Endothelial cell (in vitro differentiated cells): ENCODE measurements around the gene MYBPC3. TPM values are rescaled to one million over a fixed set of nuclear protein-coding genes. Genes with fewer than 3 reads are reported as not detected.

Experiments
- DNase-seq: peaks from one replicate; pipeline ENCODE4 v3.0.0; 2021; ENCODE audit warnings: low spot score
- H3K27ac Mint-ChIP-seq: one replicate; pipeline ENCODE4 v1.8.0; 2021; ENCODE audit warnings: mixed read lengths, inconsistent platforms; ENCODE audit not compliant: unreplicated experiment
- H3K27me3 Mint-ChIP-seq: one replicate; pipeline ENCODE4 v1.8.0; 2021; ENCODE audit warnings: mild to moderate bottlenecking, moderate library complexity, mixed read lengths, inconsistent platforms; ENCODE audit not compliant: unreplicated experiment
- H3K36me3 Mint-ChIP-seq: one replicate; pipeline ENCODE4 v1.8.0; 2021; ENCODE audit warnings: mild to moderate bottlenecking, low read depth, mixed read lengths, inconsistent platforms; ENCODE audit not compliant: unreplicated experiment
- H3K4me1 Mint-ChIP-seq: one replicate; pipeline ENCODE4 v1.8.0; 2021; ENCODE audit warnings: mild to moderate bottlenecking, mixed read lengths, inconsistent platforms; ENCODE audit not compliant: unreplicated experiment
- H3K4me3 Mint-ChIP-seq: one replicate; pipeline ENCODE4 v1.8.0; 2021; ENCODE audit warnings: mild to moderate bottlenecking, mixed read lengths, inconsistent platforms; ENCODE audit not compliant: unreplicated experiment
- H3K9me3 Mint-ChIP-seq: one replicate; pipeline ENCODE4 v1.8.0; 2021; ENCODE audit warnings: mixed read lengths, inconsistent platforms; ENCODE audit not compliant: unreplicated experiment
- CTCF ChIP-seq: fragments of 200-600 bp; sonication (generic); IDR thresholded peaks from one replicate; pipeline ENCODE4 v1.5.0; 2021; ENCODE audit warnings: antibody characterized with exemption; ENCODE audit not compliant: unreplicated experiment
- total RNA-seq: library from RNA; stranded (reverse); fragmentation: NEBNext Ultra II Directional; extraction: Animal tissue kit (Norgen Biotek cat#: 25700); gene quantifications from one replicate; pipeline ENCODE4 v1.2.1, GENCODE V29; 2021; ENCODE audit not compliant: unreplicated experiment

MYBPC3 gene
- total RNA-seq, 1 donor from 2014 or later, result not detected

GRCh38 chr11:47327949-47328348, 24.6 kb downstream of the MYBPC3 start:
- peak overlapping the region; percentile 76 for H3K27ac Mint-ChIP-seq
- no peak overlapping the region for H3K4me3 Mint-ChIP-seq
- H3K4me1 Mint-ChIP-seq, result peaks cover 20% of the 10 kb centered on the region
- no peak for DNase-seq
- TF ChIP-seq CTCF, result no peak
- peaks cover 6% of the 10 kb centered on the region for H3K27me3 Mint-ChIP-seq
- peaks cover 35% of the 10 kb centered on the region for H3K36me3 Mint-ChIP-seq
- H3K9me3 Mint-ChIP-seq, result no peaks in the 10 kb centered on the region

GRCh38 chr11:47327025-47327424, 25.5 kb downstream of the MYBPC3 start:
- Mint-ChIP-seq H3K36me3 (peaks cover 35% of the 10 kb centered on the region), H3K27ac (no peak overlapping the region)

GRCh38 chr11:47326198-47326597, 26.3 kb downstream of the MYBPC3 start:
- Mint-ChIP-seq H3K4me3 (peak overlapping the region; percentile 81), H3K36me3 (peaks cover 41% of the 10 kb centered on the region), H3K4me1 (peaks cover 20% of the 10 kb centered on the region), H3K27me3 (peaks cover 6% of the 10 kb centered on the region), H3K27ac (no peak overlapping the region), H3K9me3 (no peaks in the 10 kb centered on the region)
- no peak for TF ChIP-seq CTCF
- DNase-seq, result no peak

More at GRCh38 chr11:47327025-47327424, 25.5 kb downstream of the MYBPC3 start:
- Mint-ChIP-seq H3K27me3 (peaks cover 6% of the 10 kb centered on the region), H3K9me3 (no peaks in the 10 kb centered on the region), H3K4me3 (no peak overlapping the region), H3K4me1 (peaks cover 20% of the 10 kb centered on the region)
- no peak for TF ChIP-seq CTCF
- DNase-seq, result no peak

GRCh38 chr11:47325271-47326041, 27.0 kb downstream of the MYBPC3 start:
- Mint-ChIP-seq H3K36me3 (peaks cover 41% of the 10 kb centered on the region), H3K27me3 (peaks cover 6% of the 10 kb centered on the region), H3K9me3 (no peaks in the 10 kb centered on the region), H3K27ac (peak overlapping the region; percentile 37), H3K4me1 (peaks cover 20% of the 10 kb centered on the region), H3K4me3 (peak overlapping the region; percentile 12)
- TF ChIP-seq CTCF, result no peak
- no peak for DNase-seq

GRCh38 chr11:47324520-47324919, 28.0 kb downstream of the MYBPC3 start:
- no peak for DNase-seq
- peak overlapping the region; percentile 37 for H3K27ac Mint-ChIP-seq
- H3K4me1 Mint-ChIP-seq, result peaks cover 16% of the 10 kb centered on the region
- peaks cover 41% of the 10 kb centered on the region for H3K36me3 Mint-ChIP-seq
- H3K4me3 Mint-ChIP-seq, result no peak overlapping the region
- H3K9me3 Mint-ChIP-seq, result no peaks in the 10 kb centered on the region
- no peak for TF ChIP-seq CTCF
- peaks cover 6% of the 10 kb centered on the region for H3K27me3 Mint-ChIP-seq
